HepG2 (cell line): Measurements from ENCODE around the gene VAV2. TPM values are rescaled to one million over a fixed set of nuclear protein-coding genes. Genes with fewer than 3 reads are reported as not detected.
A peak's percentile ranks its signal among the peaks of the same experiment; 100 is the strongest.

ENCODE experiments used
- ATAC-seq: fragments of 200-7000 bp; cut with Tn5 transposase; 3 replicates; pipeline ENCODE4 v1.9.1; 2020; ENCODE audit warnings: mild to moderate bottlenecking, moderate library complexity
- BruUV-seq: library from RNA; stranded (reverse); fragments of 400-500 nt; replicated peaks from 2 replicates; lab custom pipeline; 2021; lab: Mats Ljungman, UMichigan
- CTCF ChIA-PET: fragments of 300-600 bp; formaldehyde crosslinking; extraction: SDS; loops from one replicate; lab custom pipeline; 2021; ENCODE audit warnings: low total read pairs, inconsistent platforms, low intra/inter-chr PET ratio; lab: Yijun Ruan, JAX
- POLR2A ChIA-PET: fragments of 350-600 bp; sonication (Branson Sonifier 250); formaldehyde crosslinking; loops from one replicate; lab custom pipeline; 2020; ENCODE audit warnings: antibody characterized with exemption, inconsistent platforms; lab: Yijun Ruan, JAX
- DNase-seq: peaks from one replicate; pipeline ENCODE4 v3.0.0-alpha.2; 2015; ENCODE audit warnings: low spot score
- FAIRE-seq: peaks from 3 replicates; lab custom pipeline; 2011; peaks lifted over from hg19 to GRCh38; lab: Jason Lieb, UNC
- H2AFZ ChIP-seq: one replicate; pipeline ENCODE4 v1.6.1; 2011; ENCODE audit warnings: low read length, inconsistent platforms
- H3K27ac ChIP-seq: fragments of 300-600 bp; 3 replicates; pipeline ENCODE4 v1.8.0; 2011; ENCODE audit warnings: mixed run types, mild to moderate bottlenecking, mixed read lengths, low read length, inconsistent platforms; ENCODE audit not compliant: insufficient read depth; ENCODE audit errors: extremely low read length
- H3K27me3 ChIP-seq, 2 experiments: fragments of 200-600 bp in 1 of 2; 2 replicates in 1 of 2; 3 replicates in 1 of 2; pipeline versions ENCODE4 v1.6.0 to v1.8.0; 2011; ENCODE audit warnings: low read length in 2 of 2, mild to moderate bottlenecking in 2 of 2, moderate library complexity in 2 of 2, inconsistent platforms in 1 of 2; ENCODE audit not compliant: insufficient read depth in 2 of 2, control insufficient read depth in 1 of 2
- H3K36me3 ChIP-seq, 2 experiments: fragments of 200-600 bp in 1 of 2; replicated peaks in 1 of 2; 2 replicates in 1 of 2; 3 replicates in 1 of 2; pipeline versions ENCODE4 v1.5.1 to v1.8.0; 2011; ENCODE audit warnings: low read length in 2 of 2, inconsistent platforms in 1 of 2; ENCODE audit not compliant: insufficient read depth in 2 of 2, control insufficient read depth in 1 of 2
- H3K4me1 ChIP-seq: 2 replicates; pipeline ENCODE4 v1.5.1; 2012; ENCODE audit warnings: low read length, inconsistent platforms; ENCODE audit not compliant: insufficient read depth
- H3K4me2 ChIP-seq: 2 replicates; pipeline ENCODE4 v1.6.0; 2011; ENCODE audit warnings: low read depth, low read length, inconsistent platforms
- H3K4me3 ChIP-seq, 3 experiments: fragments of 200-600 bp in 1 of 3; sonication (generic), shearing (Covaris generic) in 1 of 3; replicated peaks in 1 of 3; 2 replicates each; pipeline ENCODE4 v1.5.1; 2011 to 2016; ENCODE audit warnings: low read length in 3 of 3, inconsistent platforms in 2 of 3, low read depth in 2 of 3, mild to moderate bottlenecking in 2 of 3, control low read depth in 1 of 3, mixed read lengths in 1 of 3; ENCODE audit not compliant: insufficient read depth in 1 of 3
- H3K79me2 ChIP-seq: one replicate; pipeline ENCODE4 v1.6.1; 2011; ENCODE audit warnings: low read length, inconsistent platforms; ENCODE audit not compliant: insufficient read depth
- H3K9ac ChIP-seq: 2 replicates; pipeline ENCODE4 v1.6.0; 2011; ENCODE audit warnings: mild to moderate bottlenecking, low read depth, low read length, inconsistent platforms; ENCODE audit not compliant: insufficient read depth
- H3K9me3 ChIP-seq: 2 replicates; pipeline ENCODE4 v1.5.1; 2012; ENCODE audit warnings: mild to moderate bottlenecking, low read length
- H4K20me1 ChIP-seq: 2 replicates; pipeline ENCODE4 v1.6.0; 2011; ENCODE audit warnings: inconsistent platforms, mild to moderate bottlenecking, low read length, moderate library complexity; ENCODE audit not compliant: insufficient read depth
- AGO2 ChIP-seq: fragments of 200-400 bp; formaldehyde crosslinking; optimal IDR thresholded peaks from 2 replicates; pipeline ENCODE3; 2017; ENCODE audit warnings: mild to moderate bottlenecking, low read depth, low read length, moderate library complexity
- NFATC3 ChIP-seq: sonication (generic); formaldehyde crosslinking; IDR thresholded peaks from 2 replicates; pipeline ENCODE4 v1.5.1; 2020; ENCODE audit warnings: mild to moderate bottlenecking, missing genetic modification reagents
- NONO ChIP-seq, 2 experiments: fragments of 450-650 bp in 1 of 2; sonication (generic) in 1 of 2; formaldehyde crosslinking in 1 of 2; IDR thresholded peaks in 1 of 2; conservative IDR thresholded peaks in 1 of 2; 2 replicates each; pipeline versions ENCODE4 v1.6.1 to v1.8.0; 2017 to 2022; ENCODE audit warnings: mild to moderate bottlenecking in 1 of 2, missing genetic modification reagents in 1 of 2, moderate library complexity in 1 of 2
- RAD21 ChIP-seq: fragments of 450-650 bp; formaldehyde crosslinking; IDR thresholded peaks from 2 replicates; pipeline ENCODE4 v1.5.0; 2020; ENCODE audit warnings: mild to moderate bottlenecking
- SP5 ChIP-seq: IDR thresholded peaks from 2 replicates; pipeline ENCODE4 v1.6.1; 2016; ENCODE audit warnings: low read depth, borderline replicate concordance
- WGBS: methylation state at CpG from one replicate; pipeline ENCODE4 v1.1.6; 2017; ENCODE audit warnings: low lambda C conversion rate; 5-methylcytosine and 5-hydroxymethylcytosine counted together
- in situ Hi-C: cut with HindIII; loops from 2 replicates; pipeline ENCODE4 v1.10.0; 2017; ENCODE audit warnings: low pct_unique_long_range_greater_than_20kb; ENCODE audit not compliant: extremely low pct_ligation_motif_present
- intact Hi-C: fragments of 100-400 bp; cut with micrococcal nuclease; formaldehyde crosslinking; loops from one replicate; pipeline ENCODE4 v1.10.0; 2022; ENCODE audit not compliant: unreplicated experiment
- polyA plus RNA-seq, 8 experiments: library from polyadenylated mRNA; depleted of rRNA in 3 of 8; stranded (reverse) in 7 of 8; unstranded in 1 of 8; fragments of >200 nt; fragmentation: Illumina TruSeq in 4 of 8; extraction: Trizol in 4 of 8; gene quantifications; 2 replicates each; pipeline versions ENCODE4 v1.2.1 to v1.2.3, GENCODE V29; 2011 to 2016; ENCODE audit warnings: low read depth in 4 of 8, missing spikeins in 1 of 8, mixed read lengths in 1 of 8; ENCODE audit not compliant: insufficient read depth in 1 of 8
- total RNA-seq, 5 experiments: library from RNA; depleted of rRNA; stranded (reverse); fragments of >200 nt; fragmentation: Illumina TruSeq; extraction: Trizol; gene quantifications; 2 replicates each; pipeline ENCODE4 v1.2.3, GENCODE V29; 2016; ENCODE audit warnings: low read depth in 1 of 5
- TF ChIP-seq, protein P1 (sequence below), 2 experiments: fragments of 450-650 bp in 1 of 2; sonication (generic) in 1 of 2; formaldehyde crosslinking; IDR thresholded peaks; 2 replicates each; pipeline versions ENCODE4 v1.5.0 to v1.8.0; 2020 to 2022; ENCODE audit warnings: mild to moderate bottlenecking in 1 of 2, missing genetic modification reagents in 1 of 2

Gene VAV2
- total and polyA plus RNA-seq, 2 of the 13 experiments (the other 11 are each of a cell fraction or from before 2014, with no cell fraction given) = 22.5 to 22.9 TPM

DNA sequence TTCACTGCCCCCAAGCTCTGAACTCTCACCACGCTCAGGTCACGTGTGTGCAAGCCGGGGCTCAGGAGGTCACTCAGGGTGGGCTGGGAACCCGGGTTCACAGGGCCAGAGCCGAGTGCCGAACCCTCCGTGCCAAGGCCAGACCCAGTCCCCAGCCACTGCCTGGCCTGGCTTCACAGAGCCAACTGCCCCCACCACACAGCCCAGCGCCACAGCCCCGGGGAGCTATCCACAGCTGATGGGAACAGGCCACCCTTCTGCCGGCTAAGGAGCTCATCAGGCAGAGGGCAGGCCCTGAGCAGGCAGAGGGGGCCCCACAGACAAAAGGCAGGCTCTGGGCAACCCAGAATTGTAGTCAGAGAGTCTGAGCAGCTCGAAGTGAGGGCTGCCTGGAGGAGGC is 117.0 kb downstream of the VAV2 start:
- Histone ChIP-seq H3K36me3 (peaks cover 1 to 24% of the 10 kb centered on the region in 2 experiments; a peak in 3 of 5 replicates), H3K27ac (no peak overlapping the region), H3K9ac (no peak overlapping the region), H3K4me1 (peaks cover 32% of the 10 kb centered on the region), H3K9me3 (no peaks in the 10 kb centered on the region), H3K79me2 (peaks cover 77% of the 10 kb centered on the region), H3K27me3 (no peaks in the 10 kb centered on the region), H3K4me2 (no peak overlapping the region), H4K20me1 (peaks cover 54% of the 10 kb centered on the region; the same call in 1 of the 2 replicates), H2AFZ (no peak overlapping the region), H3K4me3 (no peak overlapping the region)
- ATAC-seq (no peak), FAIRE-seq (no peak), DNase-seq (no peak)
- 100% methylated on average over 1 of the region's 11 CpGs for WGBS
- in situ Hi-C loops = no loop called here
- TF ChIP-seq AGO2 (peak; percentile 56), NONO (IDR thresholded peaks at IDR 0.05) (no peak), NONO (CRISPR knock-in tag; conservative IDR thresholded peaks at IDR 0.05) (no peak), RAD21 (CRISPR knock-in tag) (no peak), NFATC3 (CRISPR knock-in tag) (no peak)
- no TSS peak for BruUV-seq
- POLR2A ChIA-PET = no interaction called here
- intact Hi-C loops = no loop called here
- CTCF ChIA-PET = no interaction called here

DNA sequence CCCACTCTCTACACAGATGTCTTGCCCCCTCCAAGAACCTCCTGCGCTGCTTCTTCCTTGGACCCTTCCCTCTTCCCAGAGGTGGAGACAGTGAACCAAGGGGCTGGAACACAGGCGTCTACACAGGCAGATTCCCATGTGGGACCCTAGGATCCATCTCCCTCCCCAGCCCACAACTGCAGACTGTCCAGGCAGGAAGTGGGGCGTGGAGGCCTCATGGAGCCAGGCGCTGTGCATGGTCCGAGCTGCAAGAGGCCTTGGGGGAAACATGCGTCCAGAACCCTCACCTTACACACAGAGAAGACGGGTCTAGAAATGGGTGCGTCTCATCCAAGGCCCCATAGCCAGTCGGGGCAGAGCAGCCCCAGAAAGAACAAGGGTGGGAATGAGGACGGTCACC is 117.5 kb downstream of the VAV2 start:
- Histone ChIP-seq H3K79me2 (peaks cover 77% of the 10 kb centered on the region), H3K27ac (no peak overlapping the region), H3K4me2 (no peak overlapping the region), H3K4me1 (peaks cover 27% of the 10 kb centered on the region), H3K9ac (no peak overlapping the region), H3K36me3 (peaks cover 1 to 19% of the 10 kb centered on the region in 2 experiments; a peak in 3 of 5 replicates), H3K27me3 (no peaks in the 10 kb centered on the region), H4K20me1 (peaks cover 54% of the 10 kb centered on the region; the same call in 1 of the 2 replicates), H3K9me3 (no peaks in the 10 kb centered on the region), H2AFZ (no peak overlapping the region), H3K4me3 (no peak overlapping the region)
- in situ Hi-C loops = no loop called here
- BruUV-seq = no TSS peak
- intact Hi-C loops = no loop called here
- ATAC-seq (no peak), DNase-seq (no peak), FAIRE-seq (no peak)
- WGBS = 97% methylated on average over 9 of the region's 10 CpGs
- TF ChIP-seq SP5 (CRISPR knock-in tag) = no peak
- TF ChIP-seq, protein P1, sequence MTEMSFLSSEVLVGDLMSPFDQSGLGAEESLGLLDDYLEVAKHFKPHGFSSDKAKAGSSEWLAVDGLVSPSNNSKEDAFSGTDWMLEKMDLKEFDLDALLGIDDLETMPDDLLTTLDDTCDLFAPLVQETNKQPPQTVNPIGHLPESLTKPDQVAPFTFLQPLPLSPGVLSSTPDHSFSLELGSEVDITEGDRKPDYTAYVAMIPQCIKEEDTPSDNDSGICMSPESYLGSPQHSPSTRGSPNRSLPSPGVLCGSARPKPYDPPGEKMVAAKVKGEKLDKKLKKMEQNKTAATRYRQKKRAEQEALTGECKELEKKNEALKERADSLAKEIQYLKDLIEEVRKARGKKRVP (CRISPR knock-in tag; IDR thresholded peaks at IDR 0.05) = no peak
- ChIA-PET POLR2A (no interaction called here), CTCF (no interaction called here)
